Measurements from ENCODE around the gene DNAL1.

- TF ChIP-seq POLR2A (IDR thresholded peaks at IDR 0.05; ENCODE audit: low read depth, low read length) (no peak), TAF1 (IDR thresholded peaks at IDR 0.05; ENCODE audit: low read depth, low read length) (no peak), POLR2AphosphoS5 (IDR thresholded peaks at IDR 0.05; ENCODE audit: low read depth, low read length) (no peak), POU2F2 (IDR thresholded peaks at IDR 0.05; ENCODE audit: low read depth, low read length) (no peak)
Measured at GRCh38 chr14:73678698-73679097, 33.9 kb downstream of the DNAL1 start.

All from GM12891 (cell line).